Measurements from ENCODE around the gene RNF111.

Gene RNF111

DNA sequence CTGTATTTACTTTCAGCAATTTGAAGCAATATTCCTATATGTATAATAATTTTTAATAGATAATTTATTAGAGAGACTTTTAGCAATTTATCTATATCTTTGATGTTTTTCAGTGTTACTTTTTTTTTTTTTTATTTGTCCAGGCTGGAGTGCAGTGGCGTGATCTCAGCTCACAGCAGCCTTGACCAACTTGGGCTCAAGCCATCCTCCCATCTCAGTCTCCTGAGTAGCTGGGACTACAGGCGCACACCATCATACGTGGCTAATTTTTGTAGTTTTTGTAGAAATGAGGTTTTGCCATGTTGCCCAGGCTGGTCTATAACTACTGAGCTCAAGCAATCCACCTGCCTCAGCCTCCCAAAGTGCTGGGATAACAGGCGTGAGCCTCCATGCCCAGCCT, 28.7 kb upstream of the RNF111 start:
- Histone ChIP-seq H3K27me3 (replicated peaks; ENCODE audit: control insufficient read depth, insufficient read depth, low read length) (no peaks in the 10 kb centered on the region), H3K4me3 (replicated peaks; ENCODE audit: low read depth, low read length) (no peak overlapping the region), H3K36me3 (ENCODE audit: control insufficient read depth, insufficient read depth, low read length) (no peaks in the 10 kb centered on the region)
- no peak for DNase-seq (ENCODE audit: extremely low read depth, insufficient read length)
- no peak for TF ChIP-seq CTCF (IDR thresholded peaks at IDR 0.05; ENCODE audit: insufficient read depth, low read length, poor library complexity, severe bottlenecking)

DNA sequence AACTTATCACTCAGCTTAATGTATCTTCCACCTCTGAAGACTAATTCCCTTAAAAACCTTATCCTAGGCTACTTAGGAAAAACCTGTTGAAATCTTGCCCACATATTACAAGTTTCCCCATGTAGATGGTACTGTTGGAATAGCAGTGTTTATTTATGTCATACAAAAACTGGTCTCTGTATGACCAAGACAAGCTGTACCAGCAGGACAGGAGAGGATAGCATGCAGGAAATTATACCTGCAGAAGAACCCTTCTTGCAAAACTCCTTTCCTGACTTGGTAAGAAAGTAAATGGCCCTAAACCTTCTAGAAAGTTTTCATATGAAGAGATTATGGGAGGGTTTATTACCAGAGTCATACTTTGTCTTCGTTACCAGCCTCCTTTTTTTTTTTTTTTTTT, 25.3 kb upstream of the RNF111 start:
- no peak for DNase-seq (ENCODE audit: extremely low read depth, insufficient read length)
- Histone ChIP-seq H3K36me3 (ENCODE audit: control insufficient read depth, insufficient read depth, low read length) (no peaks in the 10 kb centered on the region), H3K4me3 (replicated peaks; ENCODE audit: low read depth, low read length) (no peak overlapping the region), H3K27me3 (replicated peaks; ENCODE audit: control insufficient read depth, insufficient read depth, low read length) (no peaks in the 10 kb centered on the region)
- no peak for TF ChIP-seq CTCF (IDR thresholded peaks at IDR 0.05; ENCODE audit: insufficient read depth, low read length, poor library complexity, severe bottlenecking)

- H3K27me3 ChIP-seq (replicated peaks; ENCODE audit: control insufficient read depth, insufficient read depth, low read length), result no peaks in the 10 kb centered on the region
- no peak for TF ChIP-seq CTCF (IDR thresholded peaks at IDR 0.05; ENCODE audit: insufficient read depth, low read length, poor library complexity, severe bottlenecking)
- no peaks in the 10 kb centered on the region for H3K36me3 ChIP-seq (ENCODE audit: control insufficient read depth, insufficient read depth, low read length)
- no peak for DNase-seq (ENCODE audit: extremely low read depth, insufficient read length)
- H3K4me3 ChIP-seq (replicated peaks; ENCODE audit: low read depth, low read length), result no peak overlapping the region
Observed at GRCh38 chr15:58962662-58963565, 24.5 kb upstream of the RNF111 start.

DNA sequence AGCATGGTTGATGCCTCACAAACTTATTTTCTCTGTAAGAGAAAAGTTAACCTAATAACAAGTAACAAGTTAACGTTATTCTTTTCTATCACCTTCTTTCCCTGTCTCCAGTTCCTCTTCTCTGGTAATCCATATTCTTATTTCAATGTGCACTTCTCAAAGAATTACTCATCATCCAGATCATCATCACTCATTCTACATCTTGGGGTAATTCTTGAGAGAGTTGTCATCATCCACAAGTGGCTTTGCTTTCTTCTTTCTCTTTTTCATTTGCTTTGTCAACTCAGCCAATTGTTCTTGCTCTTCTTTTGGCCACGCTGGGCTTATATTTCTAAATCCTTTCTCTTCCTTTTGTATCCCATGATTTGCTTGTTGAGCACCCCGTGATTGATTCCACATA, 20.8 kb upstream of the RNF111 start:
- DNase-seq (ENCODE audit: extremely low read depth, insufficient read length), result no peak
- TF ChIP-seq CTCF (IDR thresholded peaks at IDR 0.05; ENCODE audit: insufficient read depth, low read length, poor library complexity, severe bottlenecking), result no peak
- Histone ChIP-seq H3K27me3 (replicated peaks; ENCODE audit: control insufficient read depth, insufficient read depth, low read length) (no peaks in the 10 kb centered on the region), H3K4me3 (replicated peaks; ENCODE audit: low read depth, low read length) (no peak overlapping the region), H3K36me3 (ENCODE audit: control insufficient read depth, insufficient read depth, low read length) (no peaks in the 10 kb centered on the region)

GRCh38 chr15:58967479-58967878, 20.0 kb upstream of the RNF111 start:
- TF ChIP-seq CTCF (IDR thresholded peaks at IDR 0.05; ENCODE audit: insufficient read depth, low read length, poor library complexity, severe bottlenecking), result no peak
- Histone ChIP-seq H3K36me3 (ENCODE audit: control insufficient read depth, insufficient read depth, low read length) (no peaks in the 10 kb centered on the region), H3K4me3 (replicated peaks; ENCODE audit: low read depth, low read length) (no peak overlapping the region), H3K27me3 (replicated peaks; ENCODE audit: control insufficient read depth, insufficient read depth, low read length) (no peaks in the 10 kb centered on the region)
- DNase-seq (ENCODE audit: extremely low read depth, insufficient read length), result no peak
